Breast epithelium (tissue), 4 donors: Measurements from ENCODE around the gene SLC37A1. TPM values are rescaled to one million over a fixed set of nuclear protein-coding genes. Genes with fewer than 3 reads are reported as not detected.
A peak's percentile ranks its signal among the peaks of the same experiment; 100 is the strongest.

ENCODE experiments used
- DNase-seq, 2 donors: peaks; one replicate each; pipeline ENCODE4 v3.0.0-alpha.2; 2019; ENCODE audit warnings: low spot score in 2 of 2
- H3K27ac ChIP-seq, 2 donors: fragments of 200-600 bp; sonication (generic) in 1 of 2; one replicate each; pipeline ENCODE4 v1.5.1; 2016 to 2019; ENCODE audit warnings: mild to moderate bottlenecking in 1 of 2
- H3K27me3 ChIP-seq, 2 donors: fragments of 200-600 bp; sonication (generic) in 1 of 2; one replicate each; pipeline versions ENCODE4 v1.5.1 to v1.6.0; 2017 to 2019; ENCODE audit warnings: control low read depth in 1 of 2, mild to moderate bottlenecking in 1 of 2
- H3K36me3 ChIP-seq: fragments of 200-600 bp; one replicate; pipeline ENCODE4 v1.5.1; 2019
- H3K4me1 ChIP-seq, 2 donors: fragments of 200-600 bp; sonication (generic); one replicate each; pipeline ENCODE4 v1.5.1; 2016 to 2019; ENCODE audit warnings: control low read depth in 1 of 2
- H3K4me3 ChIP-seq, 3 donors: fragments of 200-600 bp; sonication (generic); 1 replicate in 2 of 3; 2 replicates in 1 of 3; pipeline ENCODE4 v1.5.1; 2016 to 2019; ENCODE audit warnings: mild to moderate bottlenecking in 3 of 3, moderate library complexity in 2 of 3
- H3K9me3 ChIP-seq, 2 donors: fragments of 200-600 bp; sonication (generic) in 1 of 2; one replicate each; pipeline ENCODE4 v1.5.1; 2016 to 2019; ENCODE audit warnings: control low read depth in 1 of 2
- CTCF ChIP-seq, 3 donors: fragments of 450-650 bp; IDR thresholded peaks; one replicate each; pipeline ENCODE4 v1.5.1; 2016 to 2017; ENCODE audit warnings: antibody characterized with exemption in 3 of 3, mild to moderate bottlenecking in 3 of 3, moderate library complexity in 3 of 3
- POLR2A ChIP-seq: fragments of 450-650 bp; IDR thresholded peaks from one replicate; pipeline ENCODE4 v1.6.1; 2016; ENCODE audit warnings: antibody characterized with exemption, mild to moderate bottlenecking, moderate library complexity
- POLR2AphosphoS5 ChIP-seq, 3 donors: sonication (generic); formaldehyde crosslinking; IDR thresholded peaks; one replicate each; pipeline ENCODE4 v1.6.1; 2017; ENCODE audit warnings: antibody characterized with exemption in 3 of 3
- intact Hi-C: fragments of 100-400 bp; cut with DNase I; formaldehyde crosslinking; loops from one replicate; pipeline ENCODE4 v1.15.1; 2023; ENCODE audit warnings: low total_unique reads
- total RNA-seq, 3 donors: library from RNA; depleted of rRNA; stranded (reverse); fragments of >200 nt; gene quantifications; one replicate each; pipeline ENCODE4 v1.1.0, GENCODE V29; 2016

SLC37A1 gene
- total RNA-seq, 3 donors from 2014 or later: 7.5 to 18.4 (median 18.4) TPM

- H3K4me1 ChIP-seq: no peaks in the 10 kb centered on the region
- intact Hi-C loops: no loop called here
- no peak for DNase-seq
- no peak overlapping the region for H3K27ac ChIP-seq
- no peaks in the 10 kb centered on the region for H3K27me3 ChIP-seq
- no peak for TF ChIP-seq POLR2A
- TF ChIP-seq CTCF (IDR thresholded peaks at IDR 0.05): no peak
- no peak for TF ChIP-seq POLR2AphosphoS5 (IDR thresholded peaks at IDR 0.05)
- H3K9me3 ChIP-seq: no peaks in the 10 kb centered on the region
- H3K36me3 ChIP-seq: no peaks in the 10 kb centered on the region
- no peak overlapping the region for H3K4me3 ChIP-seq
These were observed 20.3 kb upstream of the SLC37A1 start for GRCh38 chr21:42493109-42494060.

- Histone ChIP-seq H3K36me3 (no peaks in the 10 kb centered on the region), H3K9me3 (no peaks in the 10 kb centered on the region), H3K4me3 (no peak overlapping the region), H3K4me1 (no peaks in the 10 kb centered on the region), H3K27ac (no peak overlapping the region), H3K27me3 (no peaks in the 10 kb centered on the region)
- intact Hi-C loops: no loop called here
- TF ChIP-seq POLR2AphosphoS5 (IDR thresholded peaks at IDR 0.05): no peak
- no peak for TF ChIP-seq POLR2A
- no peak for TF ChIP-seq CTCF (IDR thresholded peaks at IDR 0.05)
- DNase-seq: no peak
These were observed 18.6 kb upstream of the SLC37A1 start for GRCh38 chr21:42495027-42495426.

- Histone ChIP-seq H3K9me3 (no peaks in the 10 kb centered on the region), H3K4me1 (no peaks in the 10 kb centered on the region), H3K27me3 (no peaks in the 10 kb centered on the region), H3K4me3 (peak overlapping the region; percentile 61 to 87 (median 74)), H3K36me3 (no peaks in the 10 kb centered on the region), H3K27ac (peak overlapping the region; percentile 86 to 96)
- intact Hi-C loops: no loop called here
- TF ChIP-seq POLR2AphosphoS5 (IDR thresholded peaks at IDR 0.05): peak in 1 of 3 donors; percentile 6
- peak in 1 of 3 donors; percentile 35 for TF ChIP-seq CTCF (IDR thresholded peaks at IDR 0.05)
- TF ChIP-seq POLR2A: no peak
- no peak for DNase-seq
These were observed 17.9 kb upstream of the SLC37A1 start for GRCh38 chr21:42495765-42496119.

GRCh38 chr21:42496120-42496838 lies 17.4 kb upstream of the SLC37A1 start, which contains the start of gene RSPH1:
RSPH1 (minus strand) TSS chr21:42496224; CDS start chr21:42496186, 38 bp downstream.
- TF ChIP-seq POLR2AphosphoS5 (IDR thresholded peaks at IDR 0.05) (peak; percentile 29 to 92 (median 56)), CTCF (IDR thresholded peaks at IDR 0.05) (peak in 1 of 3 donors; percentile 2), POLR2A (peak; percentile 79)
- peak within 1 kb of the TSS; percentile 61 to 87 (median 74) for H3K4me3 ChIP-seq
- no peaks in the 10 kb centered on the region for H3K27me3 ChIP-seq
- H3K27ac ChIP-seq: peak within 1 kb of the TSS; percentile 96 to 97
- no peaks in the 10 kb centered on the region for H3K4me1 ChIP-seq
- intact Hi-C loops: no loop called here
- DNase-seq: peak; percentile 100
- no peaks in the 10 kb centered on the region for H3K9me3 ChIP-seq
- H3K36me3 ChIP-seq: no peaks in the 10 kb centered on the region
